ENCODE results near the gene LPP. TPM values are rescaled to one million over a fixed set of nuclear protein-coding genes. Genes with fewer than 3 reads are reported as not detected.

LPP gene
- total and polyA plus RNA-seq, 4 donors: 11.1 to 219 (median 66.5) TPM

GRCh38 chr3:188486952-188487351 lies 333.0 kb downstream of the LPP start:
- Histone ChIP-seq H3K4me3 (no peak overlapping the region), H3K27me3 (ENCODE audit: control insufficient read depth in 3 of 3, insufficient read depth in 3 of 3, low read length in 2 of 3) (no peaks in the 10 kb centered on the region), H3K4me1 (ENCODE audit: control insufficient read depth in 5 of 5, insufficient read depth in 5 of 5, low read length in 5 of 5) (peaks cover 0 to 20% (median 0%) of the 10 kb centered on the region in 5 donors), H3K36me3 (ENCODE audit: control insufficient read depth in 4 of 4, insufficient read depth in 4 of 4, low read length in 4 of 4) (peaks cover 6 to 16% (median 10%) of the 10 kb centered on the region in 4 donors), H3K9me3 (ENCODE audit: control insufficient read depth in 4 of 4, insufficient read depth in 3 of 4, low read length in 3 of 4) (no peaks in the 10 kb centered on the region), H3K27ac (ENCODE audit: low read depth in 1 of 2, low read length in 1 of 2) (no peak overlapping the region), H3K9ac (ENCODE audit: insufficient read depth in 1 of 2, low read length in 2 of 2) (no peak overlapping the region)
- no peak for ATAC-seq (ENCODE audit: insufficient read depth, low FRiP score)
- 70 to 74% methylated on average over 3 of the region's 3 CpGs for WGBS, 2 donors
- no peak for DNase-seq
- no peak for TF ChIP-seq CTCF (IDR thresholded peaks at IDR 0.05; ENCODE audit: control extremely low read depth, extremely low read depth)

GRCh38 chr3:188487652-188488051 lies 333.7 kb downstream of the LPP start:
- DNase-seq: peak in 1 of 3 donors; percentile 25
- Histone ChIP-seq H3K9ac (ENCODE audit: insufficient read depth in 1 of 2, low read length in 2 of 2) (no peak overlapping the region), H3K27me3 (ENCODE audit: control insufficient read depth in 3 of 3, insufficient read depth in 3 of 3, low read length in 2 of 3) (no peaks in the 10 kb centered on the region), H3K36me3 (ENCODE audit: control insufficient read depth in 4 of 4, insufficient read depth in 4 of 4, low read length in 4 of 4) (peaks cover 6 to 16% (median 10%) of the 10 kb centered on the region in 4 donors), H3K27ac (ENCODE audit: low read depth in 1 of 2, low read length in 1 of 2) (no peak overlapping the region), H3K9me3 (ENCODE audit: control insufficient read depth in 4 of 4, insufficient read depth in 3 of 4, low read length in 3 of 4) (no peaks in the 10 kb centered on the region), H3K4me3 (no peak overlapping the region), H3K4me1 (ENCODE audit: control insufficient read depth in 5 of 5, insufficient read depth in 5 of 5, low read length in 5 of 5) (peaks cover 0 to 18% (median 0%) of the 10 kb centered on the region in 5 donors)
- TF ChIP-seq CTCF (IDR thresholded peaks at IDR 0.05; ENCODE audit: control extremely low read depth, extremely low read depth): no peak
- 93 to 96% methylated on average over 5 of the region's 5 CpGs for WGBS, 2 donors
- no peak for ATAC-seq (ENCODE audit: insufficient read depth, low FRiP score)

- Histone ChIP-seq H3K36me3 (ENCODE audit: control insufficient read depth in 4 of 4, insufficient read depth in 4 of 4, low read length in 4 of 4) (peaks cover 6 to 16% (median 9%) of the 10 kb centered on the region in 4 donors), H3K9me3 (ENCODE audit: control insufficient read depth in 4 of 4, insufficient read depth in 3 of 4, low read length in 3 of 4) (no peaks in the 10 kb centered on the region), H3K27ac (ENCODE audit: low read depth in 1 of 2, low read length in 1 of 2) (no peak overlapping the region), H3K9ac (ENCODE audit: insufficient read depth in 1 of 2, low read length in 2 of 2) (no peak overlapping the region), H3K4me3 (no peak overlapping the region), H3K4me1 (ENCODE audit: control insufficient read depth in 5 of 5, insufficient read depth in 5 of 5, low read length in 5 of 5) (peaks cover 0 to 11% (median 0%) of the 10 kb centered on the region in 5 donors), H3K27me3 (ENCODE audit: control insufficient read depth in 3 of 3, insufficient read depth in 3 of 3, low read length in 2 of 3) (no peaks in the 10 kb centered on the region)
- ATAC-seq (ENCODE audit: insufficient read depth, low FRiP score): no peak
- WGBS, 2 donors: 86 to 91% methylated on average over 6 of the region's 6 CpGs
- TF ChIP-seq CTCF (IDR thresholded peaks at IDR 0.05; ENCODE audit: control extremely low read depth, extremely low read depth): no peak
- DNase-seq: no peak
Measured at GRCh38 chr3:188488801-188489200, 334.8 kb downstream of the LPP start.
